Measurements from ENCODE around the gene MIAT. TPM values are rescaled to one million over a fixed set of nuclear protein-coding genes. Genes with fewer than 3 reads are reported as not detected.

The MIAT gene
- total and polyA plus RNA-seq, 8 donors = 0.28 to 0.78 (median 0.53) TPM

Other genes with a start within 250 kb of the MIAT start
- gene ASPHD2, start 228.3 kb upstream of the MIAT start, total RNA-seq = under 1 TPM; 0.14 to 0.75 (median 0.27) TPM
- gene ASPHD2, start 228.3 kb upstream of the MIAT start, polyA plus RNA-seq = under 1 TPM; 0.23 to 0.33 TPM
- gene HPS4, start 173.8 kb upstream of the MIAT start, total RNA-seq = 10 to 100 TPM; 14.4 to 24.7 (median 19.6) TPM
- gene HPS4, start 173.8 kb upstream of the MIAT start, polyA plus RNA-seq = 10 to 100 TPM; 20.5 to 29.5 TPM
- gene SRRD, start 173.7 kb upstream of the MIAT start, total RNA-seq = 10 to 100 TPM in 4 of 6 donors, 1 to 10 TPM in 2; 9.5 to 13.6 (median 10.8) TPM
- 10 to 100 TPM in 1 of 2 donors, 1 to 10 TPM in 1; 6.3 to 11.2 TPM for gene SRRD, start 173.7 kb upstream of the MIAT start, polyA plus RNA-seq
- gene TFIP11, start 145.1 kb upstream of the MIAT start, total RNA-seq = 10 to 100 TPM; 11.0 to 24.2 (median 15.7) TPM
- gene TFIP11, start 145.1 kb upstream of the MIAT start, polyA plus RNA-seq = 10 to 100 TPM; 20.5 to 26.7 TPM
- 100 to 1,000 TPM; 156 to 534 (median 212) TPM for gene TPST2, start 67.5 kb upstream of the MIAT start, total RNA-seq
- 100 to 1,000 TPM in 1 of 2 donors, 10 to 100 TPM in 1; 91.4 to 135 TPM for gene TPST2, start 67.5 kb upstream of the MIAT start, polyA plus RNA-seq
- gene CRYBB1, start 39.6 kb upstream of the MIAT start, total RNA-seq = under 1 TPM in 3 of 6 donors, not detected in 3; 0.20 to 0.66 (median 0.34) TPM
- under 1 TPM; 0.14 to 0.38 TPM for gene CRYBB1, start 39.6 kb upstream of the MIAT start, polyA plus RNA-seq
- gene CRYBA4, start 35.6 kb upstream of the MIAT start, total RNA-seq = under 1 TPM in 1 of 6 donors, not detected in 5; 0.19 TPM
- gene CRYBA4, start 35.6 kb upstream of the MIAT start, polyA plus RNA-seq = not detected